Rectal smooth muscle tissue (tissue), 1 donor: ENCODE data around the gene OR13D1.
"Not testable (repeated sequence)": the region's sequence is repeated elsewhere in the genome, so short reads cannot be mapped to it uniquely, and the experiment has no call there.

Experiments used
- H3K27ac ChIP-seq: one replicate; pipeline ENCODE4 v1.7.0; 2013; ENCODE audit warnings: low read depth, low read length, inconsistent platforms
- H3K27me3 ChIP-seq: one replicate; pipeline ENCODE4 v1.7.0; 2013; ENCODE audit warnings: low read length; ENCODE audit not compliant: control insufficient read depth, insufficient read depth
- H3K36me3 ChIP-seq: one replicate; pipeline ENCODE4 v1.7.0; 2013; ENCODE audit warnings: low read length; ENCODE audit not compliant: control insufficient read depth, insufficient read depth
- H3K4me1 ChIP-seq: one replicate; pipeline ENCODE4 v1.7.0; 2013; ENCODE audit warnings: low read length; ENCODE audit not compliant: control insufficient read depth, insufficient read depth
- H3K4me3 ChIP-seq: one replicate; pipeline ENCODE4 v1.7.0; 2013; ENCODE audit warnings: low read length
- H3K9ac ChIP-seq: one replicate; pipeline ENCODE4 v1.7.0; 2013; ENCODE audit warnings: low read length

The OR13D1 gene, protein sequence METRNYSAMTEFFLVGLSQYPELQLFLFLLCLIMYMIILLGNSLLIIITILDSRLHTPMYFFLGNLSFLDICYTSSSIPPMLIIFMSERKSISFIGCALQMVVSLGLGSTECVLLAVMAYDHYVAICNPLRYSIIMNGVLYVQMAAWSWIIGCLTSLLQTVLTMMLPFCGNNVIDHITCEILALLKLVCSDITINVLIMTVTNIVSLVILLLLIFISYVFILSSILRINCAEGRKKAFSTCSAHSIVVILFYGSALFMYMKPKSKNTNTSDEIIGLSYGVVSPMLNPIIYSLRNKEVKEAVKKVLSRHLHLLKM

GRCh38 chr9:104694218-104694617 lies at the start of gene OR13D1:
Gene OR13D1 (plus strand): TSS chr9:104694518. CDS start chr9:104694518, 0 bp downstream.
- Histone ChIP-seq H3K4me3 (no peak within 1 kb of the TSS), H3K27me3 (no peaks in the 10 kb centered on the region), H3K9ac (no peak within 1 kb of the TSS), H3K4me1 (no peaks in the 10 kb centered on the region), H3K36me3 (no peaks in the 10 kb centered on the region), H3K27ac (no peak within 1 kb of the TSS)

- Histone ChIP-seq H3K9ac (no peak overlapping the region), H3K27ac (no peak overlapping the region), H3K36me3 (no peaks in the 10 kb centered on the region), H3K27me3 (no peaks in the 10 kb centered on the region), H3K4me1 (no peaks in the 10 kb centered on the region), H3K4me3 (no peak overlapping the region)
Measured at GRCh38 chr9:104658496-104659195, 35.7 kb upstream of the OR13D1 start.

- no peaks in the 10 kb centered on the region for H3K36me3 ChIP-seq
- no peak overlapping the region for H3K27ac ChIP-seq
- H3K9ac ChIP-seq: no peak overlapping the region
- no peaks in the 10 kb centered on the region for H3K27me3 ChIP-seq
- no peak overlapping the region for H3K4me3 ChIP-seq
- H3K4me1 ChIP-seq: no peaks in the 10 kb centered on the region
Measured at GRCh38 chr9:104675611-104676010, 18.7 kb upstream of the OR13D1 start.

DNA sequence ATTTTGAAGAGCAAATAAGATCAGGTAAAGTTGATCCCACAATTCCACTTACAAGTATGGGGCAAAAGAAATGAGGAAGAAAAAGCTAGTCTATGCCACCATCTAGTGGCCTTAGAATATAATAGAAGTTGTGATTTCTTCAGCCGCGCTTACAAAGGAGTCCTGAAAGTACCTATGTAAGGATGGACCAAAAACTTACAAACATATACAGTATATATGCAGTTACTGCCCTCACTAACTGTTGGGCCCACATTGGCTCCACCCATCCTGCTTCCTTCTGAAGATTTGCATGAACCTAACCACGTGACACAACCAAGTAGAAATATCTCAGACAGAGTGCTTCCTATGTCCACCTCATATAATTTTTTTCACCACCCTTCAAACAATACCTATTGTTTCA lies 11.7 kb upstream of the OR13D1 start:
- Histone ChIP-seq H3K4me1 (no peaks in the 10 kb centered on the region), H3K4me3 (no peak overlapping the region), H3K9ac (no peak overlapping the region), H3K36me3 (no peaks in the 10 kb centered on the region), H3K27me3 (no peaks in the 10 kb centered on the region), H3K27ac (no peak overlapping the region)

DNA sequence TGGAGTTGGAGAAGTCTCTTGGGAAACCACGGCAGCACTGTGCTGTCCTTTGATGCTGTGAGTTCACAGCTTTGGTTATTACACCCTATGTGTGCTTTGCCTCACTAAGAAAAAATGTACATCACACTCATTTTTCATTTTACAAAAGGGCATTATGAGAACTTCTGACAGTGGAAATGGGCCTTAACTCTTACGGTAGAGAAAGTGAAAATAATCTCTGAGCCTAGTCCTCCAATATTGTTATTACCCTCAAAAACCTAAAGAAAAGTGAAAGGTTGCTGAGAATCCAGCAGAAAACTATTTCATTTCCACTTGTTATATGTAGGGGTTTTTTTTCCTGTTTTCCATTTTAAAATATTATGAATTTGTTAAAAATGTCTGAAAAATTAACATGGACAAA lies 8.2 kb upstream of the OR13D1 start:
- H3K27me3 ChIP-seq: no peaks in the 10 kb centered on the region
- H3K27ac ChIP-seq: no peak overlapping the region
- H3K4me3 ChIP-seq: no peak overlapping the region
- no peaks in the 10 kb centered on the region for H3K36me3 ChIP-seq
- H3K9ac ChIP-seq: no peak overlapping the region
- H3K4me1 ChIP-seq: no peaks in the 10 kb centered on the region

DNA sequence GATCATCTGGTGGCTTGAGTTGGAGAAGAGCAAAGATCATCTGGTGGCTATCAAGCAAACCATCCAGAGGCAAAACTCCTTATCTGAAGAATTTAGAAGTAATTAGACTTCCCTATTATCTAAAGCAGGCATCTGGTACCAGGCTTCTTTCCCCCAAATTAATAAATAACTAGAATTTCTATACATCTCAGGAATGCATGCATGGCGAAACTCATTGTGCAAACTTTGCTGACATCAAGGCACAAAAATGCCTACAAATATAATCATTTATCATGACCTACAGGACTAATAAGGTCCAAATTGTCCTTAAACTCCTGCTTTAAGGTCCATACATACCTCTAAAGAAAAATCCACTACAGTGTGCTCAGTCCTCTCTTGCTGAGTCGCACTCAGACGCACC lies 6.0 kb downstream of the OR13D1 start:
- H3K4me1 ChIP-seq: no peaks in the 10 kb centered on the region
- H3K9ac ChIP-seq: no peak overlapping the region
- H3K27ac ChIP-seq: no peak overlapping the region
- no peaks in the 10 kb centered on the region for H3K36me3 ChIP-seq
- no peak overlapping the region for H3K4me3 ChIP-seq
- no peaks in the 10 kb centered on the region for H3K27me3 ChIP-seq

- H3K4me1 ChIP-seq, H3K4me3 ChIP-seq, H3K9ac ChIP-seq, H3K27ac ChIP-seq, H3K36me3 ChIP-seq, H3K27me3 ChIP-seq: not testable (repeated sequence)
Measured at GRCh38 chr9:104708737-104709136, 14.4 kb downstream of the OR13D1 start.

DNA sequence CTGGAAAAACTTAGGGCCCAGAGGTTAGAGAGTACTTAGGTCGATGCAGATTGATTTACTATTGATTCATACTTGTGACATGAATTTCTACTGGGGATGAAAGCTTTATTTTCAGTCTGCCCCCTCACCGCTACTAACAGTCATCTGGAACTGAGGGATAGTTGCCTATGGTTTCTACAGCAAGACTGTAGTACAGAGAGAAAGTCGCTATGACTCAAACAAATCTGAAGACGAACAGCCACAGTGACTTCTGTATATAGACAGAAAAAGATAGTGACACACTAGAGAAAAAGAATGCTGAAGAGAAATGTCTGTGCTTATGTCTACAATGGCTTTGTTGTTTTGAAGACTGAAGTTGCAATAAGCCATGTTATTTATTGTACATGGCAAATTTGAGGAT lies 17.3 kb downstream of the OR13D1 start:
- H3K9ac ChIP-seq: no peak overlapping the region
- no peak overlapping the region for H3K4me3 ChIP-seq
- no peaks in the 10 kb centered on the region for H3K36me3 ChIP-seq
- H3K4me1 ChIP-seq: no peaks in the 10 kb centered on the region
- no peaks in the 10 kb centered on the region for H3K27me3 ChIP-seq
- H3K27ac ChIP-seq: no peak overlapping the region

DNA sequence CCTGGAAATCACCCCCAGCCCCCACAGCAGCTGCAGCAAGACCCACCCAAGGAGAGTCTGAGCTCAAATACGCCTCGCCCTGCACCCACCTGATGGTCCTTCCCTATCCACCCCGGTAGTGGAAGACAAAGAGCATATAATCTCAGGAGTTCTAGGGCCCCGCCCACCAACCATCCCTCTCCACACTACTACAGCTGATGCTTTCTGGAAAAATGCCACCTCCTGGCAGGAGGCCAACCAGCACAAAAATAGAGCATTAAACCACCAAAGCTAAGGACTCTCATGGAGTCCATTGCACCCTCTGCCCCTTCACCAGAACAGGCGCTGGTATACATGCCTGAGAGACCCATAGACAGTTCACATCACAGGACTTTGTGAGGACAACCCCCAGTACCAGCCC lies 30.7 kb downstream of the OR13D1 start:
- H3K9ac ChIP-seq: no peak overlapping the region
- no peak overlapping the region for H3K4me3 ChIP-seq
- no peaks in the 10 kb centered on the region for H3K36me3 ChIP-seq
- no peaks in the 10 kb centered on the region for H3K4me1 ChIP-seq
- no peaks in the 10 kb centered on the region for H3K27me3 ChIP-seq
- H3K27ac ChIP-seq: no peak overlapping the region

GRCh38 chr9:104738452-104738851 lies 44.1 kb downstream of the OR13D1 start:
- H3K27me3 ChIP-seq: no peaks in the 10 kb centered on the region
- no peak overlapping the region for H3K27ac ChIP-seq
- H3K4me1 ChIP-seq: no peaks in the 10 kb centered on the region
- no peaks in the 10 kb centered on the region for H3K36me3 ChIP-seq
- no peak overlapping the region for H3K4me3 ChIP-seq
- H3K9ac ChIP-seq: no peak overlapping the region

DNA sequence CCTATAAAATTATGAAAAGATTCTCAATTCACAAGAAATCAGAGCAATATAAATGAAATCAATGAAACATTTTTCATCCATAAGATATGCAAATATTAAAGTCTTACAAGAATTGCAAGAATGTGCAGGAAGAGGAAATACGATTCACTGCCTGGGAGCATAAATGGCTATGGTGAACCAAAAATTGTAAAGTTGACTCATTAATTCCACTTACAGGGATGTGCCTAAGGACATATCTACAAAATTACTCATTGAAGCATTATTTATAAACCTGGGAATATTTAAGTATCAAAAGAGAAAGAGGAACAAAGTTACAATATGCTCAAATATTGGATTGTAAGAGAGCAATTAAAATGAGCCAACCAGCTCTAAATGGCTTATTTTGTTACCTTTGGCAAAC lies 46.3 kb downstream of the OR13D1 start:
- no peak overlapping the region for H3K4me3 ChIP-seq
- H3K9ac ChIP-seq: no peak overlapping the region
- H3K27me3 ChIP-seq: no peaks in the 10 kb centered on the region
- no peaks in the 10 kb centered on the region for H3K36me3 ChIP-seq
- H3K27ac ChIP-seq: no peak overlapping the region
- H3K4me1 ChIP-seq: no peaks in the 10 kb centered on the region

- no peak overlapping the region for H3K4me3 ChIP-seq
- H3K9ac ChIP-seq: no peak overlapping the region
- no peaks in the 10 kb centered on the region for H3K4me1 ChIP-seq
- no peaks in the 10 kb centered on the region for H3K27me3 ChIP-seq
- no peaks in the 10 kb centered on the region for H3K36me3 ChIP-seq
- H3K27ac ChIP-seq: no peak overlapping the region
Measured at GRCh38 chr9:104743376-104743985, 49.2 kb downstream of the OR13D1 start.
